Measurements from ENCODE around the gene RAB40B.

The RAB40B gene

DNA sequence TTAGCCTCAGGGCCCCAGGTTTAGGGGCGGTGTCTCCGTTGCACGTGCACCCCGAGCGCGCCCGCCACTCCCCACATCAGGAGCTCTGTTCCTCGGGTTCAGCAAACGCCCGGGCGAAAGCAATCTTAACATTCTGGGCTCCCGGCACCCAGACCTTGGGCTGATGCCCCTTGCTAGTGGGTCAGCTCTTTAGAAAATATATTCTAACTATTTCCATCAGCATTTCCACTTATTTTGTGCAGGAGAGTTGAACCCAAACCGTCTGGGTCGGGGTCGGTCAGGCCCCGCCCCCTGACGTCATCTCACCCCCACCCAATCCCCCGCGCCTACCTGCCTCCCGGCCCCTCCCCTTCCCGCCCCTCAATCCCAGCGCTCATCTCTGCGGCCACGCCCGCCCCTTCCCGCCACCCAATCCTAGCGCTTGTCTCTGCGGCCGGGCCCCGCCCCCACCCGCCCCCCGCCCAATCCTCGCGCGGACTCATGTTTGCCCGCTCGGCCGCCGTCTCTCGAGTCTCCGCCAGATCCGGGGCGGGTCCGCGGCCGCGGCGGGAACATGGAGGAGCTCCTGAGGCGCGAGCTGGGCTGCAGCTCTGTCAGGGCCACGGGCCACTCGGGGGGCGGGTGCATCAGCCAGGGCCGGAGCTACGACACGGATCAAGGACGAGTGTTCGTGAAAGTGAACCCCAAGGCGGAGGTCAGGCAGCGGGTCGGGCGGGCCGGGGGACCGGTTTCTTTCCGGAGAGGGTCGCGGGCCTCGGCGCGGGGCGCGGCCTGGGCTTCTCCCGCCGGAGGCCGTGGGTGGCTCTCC, 17.9 kb upstream of the RAB40B start, which contains the start of gene FN3KRP:
TSS of gene FN3KRP (plus strand) at position 504 of the 808 bp plus-strand sequence. CDS start at position 554, 50 bp downstream.
- peak; percentile 65 for DNase-seq (ENCODE audit: low read depth)

DNA sequence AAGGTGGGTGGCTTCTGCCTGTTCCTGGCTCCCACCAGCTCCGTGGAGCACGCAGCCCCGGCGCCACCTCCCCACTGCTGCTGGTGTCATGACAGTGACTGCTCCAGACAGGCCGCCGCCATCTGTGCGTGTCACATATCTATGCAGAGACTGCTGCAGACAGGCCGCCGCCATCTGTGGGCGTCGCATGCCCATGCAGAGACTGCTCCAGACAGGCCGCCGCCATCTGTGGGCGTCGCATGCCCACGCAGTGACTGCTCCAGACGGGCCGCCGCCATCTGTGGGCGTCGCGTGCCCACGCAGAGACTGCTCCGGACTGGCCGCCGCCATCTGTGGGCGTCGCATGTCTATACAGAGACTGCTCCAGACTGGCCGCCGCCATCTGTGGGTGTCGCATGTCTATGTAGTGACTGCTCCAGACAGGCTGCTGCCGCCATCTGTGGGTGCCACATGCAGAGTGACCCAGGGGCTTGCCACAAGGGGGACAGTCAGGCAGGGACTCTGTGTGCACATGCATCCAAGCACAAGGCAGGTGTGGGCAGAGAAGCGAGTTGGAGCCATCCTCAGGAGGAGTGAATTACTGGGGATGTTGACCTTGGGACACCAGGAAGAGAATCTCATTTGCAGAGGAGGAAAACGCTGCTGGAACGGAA, 14.7 kb upstream of the RAB40B start:
- DNase-seq (ENCODE audit: low read depth), result no peak

DNA sequence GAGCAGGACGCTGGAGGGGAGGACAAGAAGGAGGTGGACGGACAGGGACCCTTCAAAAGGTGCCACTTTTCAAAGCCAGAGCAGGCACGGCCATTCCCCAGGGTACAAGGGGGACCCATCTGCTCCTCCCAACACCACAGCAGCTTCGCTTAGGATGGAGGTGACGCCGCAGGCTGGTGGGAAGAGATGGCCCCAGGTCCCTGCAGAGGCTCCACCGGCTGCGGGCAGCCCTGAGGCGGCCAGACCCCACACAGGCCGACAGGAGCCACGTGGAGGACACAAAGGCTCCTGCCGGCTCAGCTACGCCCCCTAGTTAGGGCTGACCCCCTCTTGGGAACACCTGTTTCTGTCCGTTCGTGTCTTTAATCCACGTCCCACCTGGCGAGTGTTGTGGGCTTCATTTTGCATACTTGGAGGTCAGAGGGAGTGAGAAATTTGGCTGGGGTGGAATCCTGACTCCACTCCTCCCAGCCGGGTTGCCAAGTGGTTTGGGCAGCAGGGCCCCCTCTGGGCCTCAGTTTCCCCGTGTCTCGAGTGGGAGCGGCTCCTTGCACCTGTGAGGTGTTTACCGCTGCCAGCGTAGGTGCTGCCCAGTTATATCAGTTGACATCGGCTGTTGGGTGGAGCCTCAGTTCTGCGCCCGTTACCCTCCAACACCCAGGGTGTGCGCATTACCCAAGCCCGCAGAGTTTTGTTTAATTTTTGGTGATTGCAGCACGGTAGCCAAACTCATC, 12.2 kb upstream of the RAB40B start:
- DNase-seq (ENCODE audit: low read depth), result no peak

DNA sequence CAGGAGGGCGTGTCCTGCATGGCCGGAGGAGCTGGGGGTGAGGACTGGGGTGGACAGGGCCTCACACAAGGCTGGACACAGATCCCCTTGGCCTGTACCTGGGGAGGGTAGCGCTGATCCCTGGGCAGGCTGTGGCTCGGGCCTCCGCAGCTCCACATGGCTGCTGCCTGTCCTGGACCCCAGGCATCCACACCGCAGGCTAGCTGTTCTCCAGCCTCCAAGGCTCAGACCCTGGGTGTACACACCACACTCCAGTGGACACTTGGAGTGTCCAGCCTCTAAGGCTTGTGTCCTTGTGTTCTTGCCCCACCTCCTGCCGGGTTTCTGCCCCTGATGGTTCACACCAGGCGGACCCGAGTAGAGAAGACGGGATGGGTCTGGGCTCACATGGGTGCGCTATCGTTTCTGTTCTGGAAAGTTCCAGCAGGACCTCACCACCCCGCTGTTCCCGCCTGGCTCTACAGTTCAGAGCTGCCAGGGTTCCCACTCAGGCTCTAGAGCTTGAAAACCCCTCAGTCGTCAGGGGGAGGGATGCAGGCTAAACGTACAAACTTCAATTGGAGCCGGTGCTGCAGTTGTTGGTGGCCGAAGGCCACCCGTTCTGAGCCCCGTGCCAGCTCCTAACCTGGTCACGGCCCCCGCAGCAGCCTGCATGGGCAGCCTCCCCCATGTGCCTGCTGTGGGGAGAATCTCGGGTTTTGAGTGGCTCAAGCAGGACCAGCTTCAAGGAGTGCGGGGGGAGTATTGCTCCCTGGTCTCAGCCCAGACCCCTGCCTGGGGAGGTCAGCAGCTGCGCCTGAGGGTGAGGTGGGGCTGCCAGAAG, 11.4 kb upstream of the RAB40B start:
- DNase-seq (ENCODE audit: low read depth), result no peak

DNA sequence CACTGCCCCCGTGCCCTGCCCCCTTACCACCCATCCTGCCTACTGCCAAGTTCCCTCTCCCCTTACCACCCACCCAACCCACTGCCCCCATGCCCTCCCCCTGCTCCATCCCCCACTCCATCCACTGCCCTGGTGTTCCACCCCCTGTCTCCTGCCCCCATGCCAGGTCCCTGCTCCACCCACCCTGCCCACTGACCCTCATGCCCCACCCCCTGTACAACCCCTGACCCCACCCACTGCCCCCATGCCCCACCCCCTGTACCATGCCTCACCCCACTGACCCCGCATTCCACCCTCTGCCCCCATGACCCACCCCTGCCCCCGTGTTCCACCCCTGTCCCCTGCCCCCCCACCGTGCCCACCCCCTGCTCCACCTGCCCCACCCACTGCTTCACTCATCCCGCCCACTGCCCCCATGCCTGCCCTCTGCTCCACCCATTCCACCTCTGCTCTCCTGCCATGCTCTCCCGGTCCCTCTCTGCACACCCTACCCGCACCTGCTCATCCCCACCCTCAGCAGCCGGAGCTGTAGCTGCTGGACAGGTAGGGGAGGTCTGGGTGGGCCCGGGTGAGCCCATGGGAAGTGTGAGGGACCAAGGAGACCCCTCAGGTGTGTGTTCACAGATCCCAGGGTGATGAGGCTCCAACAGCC, 10.7 kb upstream of the RAB40B start:
- DNase-seq (ENCODE audit: low read depth), result no peak

DNA sequence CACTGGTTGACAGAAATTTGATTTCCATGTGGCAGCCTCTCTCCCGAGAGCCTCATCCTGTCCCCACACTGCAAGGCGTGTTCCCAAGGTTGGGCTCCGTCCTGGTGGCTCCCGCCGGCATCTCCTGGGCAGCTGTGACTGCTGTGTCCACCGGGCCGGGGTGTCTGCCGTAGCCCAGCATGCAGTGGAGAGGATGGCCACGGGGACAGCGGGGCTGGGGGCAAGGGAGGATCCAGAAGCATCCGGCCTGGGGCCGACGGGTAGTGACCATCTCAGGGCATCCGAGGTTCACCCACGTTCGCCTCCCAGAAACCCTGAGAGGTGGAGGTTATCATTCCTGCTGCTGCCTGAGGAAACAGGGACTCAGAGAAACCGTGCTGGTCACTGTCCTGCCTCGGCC, 7.3 kb upstream of the RAB40B start:
- no peak for DNase-seq (ENCODE audit: low read depth)

DNA sequence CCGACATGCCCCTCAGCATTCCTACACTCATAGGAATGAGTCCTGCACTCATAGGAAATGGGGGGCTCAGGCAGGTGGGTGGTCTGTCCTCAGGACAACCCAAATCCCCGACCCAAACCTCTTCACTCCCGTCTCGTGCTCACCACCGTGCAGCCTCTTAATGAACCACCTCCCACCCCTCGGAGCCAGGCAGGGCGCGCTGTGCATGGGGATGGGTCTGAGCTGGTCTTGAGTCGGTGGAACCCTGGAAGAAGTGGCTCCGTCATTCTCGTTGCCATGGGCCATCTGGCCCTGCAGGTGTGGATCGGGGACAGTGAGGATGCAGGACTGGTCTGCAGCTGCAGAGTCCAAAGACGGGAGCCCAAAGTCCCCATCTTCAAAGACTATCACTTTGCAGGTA, 6.4 kb upstream of the RAB40B start:
- DNase-seq (ENCODE audit: low read depth), result no peak

DNA sequence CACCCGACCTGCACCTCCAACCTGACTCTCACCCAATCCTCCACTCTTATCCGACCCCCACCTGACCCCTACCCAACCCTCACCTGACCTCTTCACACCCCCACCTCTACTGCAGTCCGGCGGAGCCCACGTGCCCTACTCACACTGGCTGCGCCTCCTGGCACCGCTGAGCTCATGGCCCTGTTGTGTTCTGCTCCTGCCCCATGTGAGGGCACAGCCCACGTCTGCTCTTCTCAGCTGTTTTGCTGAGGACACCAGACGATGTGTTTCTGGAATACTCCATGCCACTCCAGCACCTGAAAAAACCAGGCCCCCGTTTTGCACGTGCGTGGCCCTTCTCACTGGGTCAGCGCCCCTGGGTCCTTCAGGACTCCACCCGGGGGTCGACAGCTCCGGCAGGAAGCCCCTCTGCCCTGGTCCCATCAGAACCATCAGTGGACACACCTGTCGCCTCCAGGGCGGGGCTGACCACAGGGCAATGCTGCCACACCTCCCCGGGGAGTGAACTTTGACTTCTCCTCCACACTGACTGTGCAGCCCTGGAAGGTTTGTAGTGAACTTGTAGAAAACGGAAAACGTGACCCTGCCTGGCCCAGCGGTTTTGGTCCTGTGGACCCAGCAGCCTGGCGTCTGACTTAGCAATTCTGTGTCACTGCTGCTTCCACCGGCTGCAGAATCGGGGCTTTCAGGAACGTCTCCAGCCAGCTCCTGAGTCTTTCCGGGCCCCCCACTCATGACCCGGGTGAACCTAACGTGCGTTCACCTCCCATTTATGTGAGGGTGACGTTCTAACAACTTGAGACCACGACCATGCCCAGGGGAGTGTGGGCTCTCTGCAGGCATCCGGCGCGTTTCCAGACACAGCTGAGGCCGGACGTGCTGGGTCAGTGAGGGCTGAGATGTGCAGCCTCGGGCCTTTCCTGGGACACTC, 5.7 kb upstream of the RAB40B start:
- no peak for DNase-seq (ENCODE audit: low read depth)

DNA sequence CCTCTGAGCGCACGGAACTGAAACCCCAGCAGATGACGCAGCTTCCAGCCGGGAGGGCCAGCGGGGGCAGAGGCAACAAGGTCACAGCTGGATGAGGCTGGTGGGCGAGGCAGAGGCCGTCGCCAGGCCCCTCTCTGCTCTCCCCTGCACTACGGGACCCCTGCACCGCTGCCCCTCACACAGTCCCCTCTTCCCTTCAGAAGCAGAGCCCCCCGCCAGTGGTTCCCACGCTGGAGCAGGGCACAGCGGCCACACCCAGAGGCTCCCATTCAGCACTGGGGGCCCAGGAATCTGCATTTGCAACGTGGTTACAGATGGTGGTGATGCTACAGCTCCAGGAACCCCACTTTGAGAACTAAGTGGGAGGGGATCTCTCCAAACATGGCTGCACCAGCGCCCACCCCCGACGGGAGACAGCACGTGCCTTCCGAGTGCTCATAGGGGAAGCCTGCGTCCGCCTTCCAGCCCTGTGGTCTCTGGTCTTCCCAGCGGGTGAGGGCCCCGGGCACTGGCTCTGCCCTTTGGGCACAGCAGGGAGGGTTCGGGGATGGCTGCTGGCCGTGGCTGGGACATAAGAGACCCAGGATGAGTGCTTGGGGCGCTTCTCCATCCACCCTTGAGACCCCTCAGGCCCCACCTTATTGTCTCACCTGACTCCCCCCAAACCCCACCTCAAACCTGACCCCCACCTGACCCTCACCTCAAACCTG, 4.7 kb upstream of the RAB40B start:
- DNase-seq (ENCODE audit: low read depth), result no peak

DNA sequence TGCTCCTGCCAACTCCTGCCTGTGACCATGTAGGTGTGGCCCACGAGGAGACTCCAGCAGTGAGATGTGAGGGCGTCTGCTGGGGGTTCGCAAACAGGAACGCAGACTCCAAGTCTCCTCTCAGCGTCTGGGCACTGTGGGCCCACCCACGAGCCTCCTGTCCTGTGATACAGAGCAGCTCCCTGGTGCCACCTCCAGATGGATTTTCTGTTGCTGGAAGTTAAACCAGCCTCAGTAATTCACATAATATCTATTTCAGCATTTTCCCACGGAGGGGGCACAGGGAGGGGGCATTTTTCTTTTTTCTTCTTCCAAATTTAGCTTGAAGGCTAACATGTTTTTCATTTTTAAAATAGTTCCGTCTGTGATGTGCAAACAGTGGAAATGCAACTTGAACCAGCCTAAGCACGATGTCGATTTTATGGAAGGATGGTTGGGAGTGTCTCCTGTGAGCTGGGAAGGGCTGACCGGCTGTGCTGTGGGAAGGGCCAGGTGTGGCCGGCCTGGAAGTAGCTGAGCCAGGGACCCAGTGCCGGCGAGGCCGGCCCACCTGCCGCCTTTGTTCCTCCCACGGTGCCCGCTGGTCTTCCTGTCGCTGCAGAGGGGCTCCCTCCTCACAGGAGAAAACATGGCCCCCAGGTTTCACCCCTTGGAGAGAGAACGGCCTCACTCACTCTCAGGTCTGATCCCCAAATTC, 3.9 kb upstream of the RAB40B start:
- no peak for DNase-seq (ENCODE audit: low read depth)

DNA sequence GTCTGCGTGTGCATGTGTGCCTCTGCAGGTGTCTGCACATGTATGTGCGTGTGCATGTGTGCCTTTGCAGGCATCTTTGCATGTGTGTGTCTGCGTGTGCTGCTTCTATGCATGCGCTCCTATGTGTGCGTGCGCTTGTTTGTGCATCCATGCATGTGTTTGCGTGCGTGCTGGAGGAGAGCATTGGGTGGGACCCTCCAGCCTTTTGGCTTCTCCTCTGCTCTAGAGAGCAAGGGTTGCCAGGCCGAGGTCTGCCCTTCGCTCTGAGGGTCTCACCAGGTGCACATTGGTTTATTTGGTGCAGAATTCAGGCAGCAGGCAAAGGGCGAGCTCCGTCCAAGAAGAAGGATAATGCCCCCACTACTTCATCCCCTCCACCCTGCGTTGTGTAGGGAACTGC, 1.1 kb upstream of the RAB40B start:
- no peak for DNase-seq (ENCODE audit: low read depth)

DNA sequence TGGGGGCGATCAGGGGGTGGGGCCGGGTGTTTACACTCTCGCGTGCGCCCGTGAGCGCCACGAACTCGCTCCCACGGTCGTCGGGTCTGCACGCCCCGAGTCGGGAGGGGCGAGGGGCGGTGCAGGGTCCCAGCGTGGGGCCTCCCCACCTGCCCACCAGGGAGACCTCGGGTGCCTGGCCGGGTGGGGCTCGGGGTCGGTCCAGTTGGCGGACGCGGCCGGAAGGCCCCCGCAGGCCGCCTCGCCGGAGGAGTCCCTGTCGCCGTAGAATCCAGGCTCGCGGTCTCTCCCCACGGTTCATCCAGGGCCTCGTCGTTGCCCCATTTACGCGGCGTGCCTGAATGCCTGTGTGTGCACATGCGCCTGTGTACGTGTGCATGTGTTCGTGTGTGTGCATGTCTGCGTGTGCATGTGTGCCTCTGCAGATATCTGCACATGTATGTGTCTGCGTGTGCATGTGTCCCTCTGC, 510 bp upstream of the RAB40B start:
- no peak for DNase-seq (ENCODE audit: low read depth)

DNA sequence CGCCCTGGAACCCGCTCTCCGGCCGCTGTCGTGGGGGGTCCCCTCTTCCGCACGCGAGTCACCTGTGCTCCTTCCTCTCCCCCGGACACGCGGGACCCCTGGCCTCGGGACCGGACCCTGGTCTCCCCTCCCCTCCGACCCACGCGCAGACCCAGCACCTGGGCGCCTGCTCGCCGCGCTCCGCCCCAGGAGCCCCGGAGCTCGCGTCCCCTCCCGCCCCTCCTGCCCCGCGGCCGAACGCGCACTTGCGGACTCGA, 762 bp downstream of the RAB40B start:
- no peak for DNase-seq (ENCODE audit: low read depth)

DNA sequence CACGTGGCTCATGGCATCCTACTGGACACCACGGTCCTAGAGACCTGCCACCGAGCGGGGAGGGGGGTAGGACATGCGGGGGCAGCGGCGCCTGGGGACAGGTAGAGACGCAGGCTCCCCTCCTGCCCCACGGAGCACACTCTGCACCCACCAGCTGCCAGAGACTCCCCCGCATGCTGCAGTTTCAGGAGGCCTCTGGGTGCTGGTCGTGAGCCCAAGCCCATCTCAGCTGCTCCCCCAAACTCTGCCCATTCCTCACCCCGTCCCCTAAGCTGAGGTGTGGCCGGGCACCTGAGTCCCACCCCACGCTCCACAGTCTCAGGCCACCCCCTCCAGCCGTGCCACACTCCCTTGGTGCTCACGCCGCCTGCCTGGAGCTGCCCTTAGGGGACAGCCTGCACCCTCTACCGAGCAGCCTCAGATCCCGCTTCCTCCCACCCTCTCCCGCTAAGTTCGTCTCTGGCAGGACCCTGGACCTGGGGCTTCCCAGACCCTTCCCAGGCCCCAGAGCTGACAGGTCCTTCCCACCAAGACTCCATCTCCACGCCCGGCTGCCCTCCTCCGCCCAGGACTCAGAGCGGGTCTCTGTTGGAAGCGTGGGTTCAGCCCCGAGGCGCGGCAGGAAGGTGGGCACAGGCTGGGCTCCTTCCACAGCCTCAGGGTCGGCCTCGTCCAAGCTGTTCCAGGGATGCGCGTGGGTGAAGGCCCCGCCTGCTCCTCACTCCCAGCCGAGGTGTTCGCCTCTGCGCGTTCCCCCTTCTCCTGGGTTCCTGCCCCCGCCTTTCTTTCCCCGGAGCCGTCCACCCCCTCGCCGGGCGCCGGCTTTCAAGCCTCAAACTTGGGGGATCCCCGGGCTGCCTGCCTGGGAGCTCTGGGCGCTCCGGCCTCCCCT, 1.3 kb downstream of the RAB40B start:
- no peak for DNase-seq (ENCODE audit: low read depth)

DNA sequence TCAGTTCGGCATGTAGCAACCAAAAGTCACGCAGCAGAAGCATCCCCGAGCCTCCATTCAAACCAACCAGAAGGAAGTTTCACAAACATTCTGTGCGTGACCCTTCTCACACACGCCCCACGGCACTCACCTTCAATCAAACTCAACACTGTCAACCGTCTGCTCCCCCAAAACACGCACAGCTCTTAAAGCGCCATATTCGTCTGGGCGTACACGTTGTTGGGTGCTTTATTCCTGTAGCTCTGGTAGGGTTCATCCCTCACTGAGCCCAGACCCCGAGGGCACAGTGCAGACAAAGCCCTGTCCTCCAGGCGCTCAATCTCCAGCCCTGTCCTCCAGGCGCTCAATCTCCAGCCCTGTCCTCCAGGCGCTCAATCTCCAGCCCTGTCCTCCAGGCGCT, 2.2 kb downstream of the RAB40B start:
- no peak for DNase-seq (ENCODE audit: low read depth)

DNA sequence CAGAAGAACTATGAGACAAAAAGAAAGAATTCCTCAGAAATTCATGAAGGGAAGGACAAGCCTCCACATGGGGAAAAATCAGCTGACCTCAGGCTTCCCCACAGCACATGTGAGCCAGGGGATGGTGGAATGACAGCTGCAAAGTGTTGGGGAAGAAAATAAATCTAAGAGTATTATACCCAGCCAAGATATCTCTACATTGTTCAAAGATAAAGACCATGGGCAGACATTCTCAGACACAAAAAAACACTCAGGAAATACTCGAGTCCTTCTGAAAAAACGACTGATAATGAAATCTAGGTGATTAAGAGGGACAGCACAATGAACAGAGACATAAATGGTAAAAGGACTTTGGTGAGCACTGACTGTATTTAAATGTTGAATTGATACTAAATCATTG, 3.9 kb downstream of the RAB40B start:
- DNase-seq (ENCODE audit: low read depth), result no peak

DNA sequence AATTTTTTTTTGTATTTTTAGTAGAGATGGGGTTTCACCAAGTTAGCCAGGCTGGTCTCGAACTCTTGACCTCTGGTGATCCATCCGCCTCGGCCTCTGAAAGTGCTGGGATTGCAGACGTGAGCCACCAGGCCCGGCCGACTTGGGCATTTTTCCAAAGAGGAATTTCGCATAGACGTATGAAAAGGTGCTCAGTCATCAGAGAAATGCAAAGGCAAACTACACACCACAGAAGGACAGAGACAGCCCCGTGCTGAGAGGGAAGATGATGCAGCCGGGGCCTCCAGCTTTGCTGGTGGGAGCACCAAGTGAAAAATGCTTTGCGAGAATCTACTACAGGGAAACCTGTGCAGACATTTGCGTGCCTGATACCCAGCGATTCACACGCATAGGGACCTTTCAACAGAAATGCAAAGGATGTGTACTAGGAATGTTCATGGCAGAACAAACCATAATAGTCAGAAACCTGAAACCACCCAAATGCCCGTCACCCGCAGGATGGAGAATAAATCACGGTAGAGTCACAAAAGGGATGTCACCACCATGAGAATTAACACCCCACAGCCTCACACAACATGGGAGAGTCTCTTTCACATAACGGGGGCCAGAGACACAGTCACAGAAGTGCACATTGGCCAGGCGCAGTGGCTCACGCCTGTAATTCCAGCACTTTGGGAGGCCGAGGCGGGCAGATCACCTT, 5.2 kb downstream of the RAB40B start:
- DNase-seq (ENCODE audit: low read depth), result no peak

DNA sequence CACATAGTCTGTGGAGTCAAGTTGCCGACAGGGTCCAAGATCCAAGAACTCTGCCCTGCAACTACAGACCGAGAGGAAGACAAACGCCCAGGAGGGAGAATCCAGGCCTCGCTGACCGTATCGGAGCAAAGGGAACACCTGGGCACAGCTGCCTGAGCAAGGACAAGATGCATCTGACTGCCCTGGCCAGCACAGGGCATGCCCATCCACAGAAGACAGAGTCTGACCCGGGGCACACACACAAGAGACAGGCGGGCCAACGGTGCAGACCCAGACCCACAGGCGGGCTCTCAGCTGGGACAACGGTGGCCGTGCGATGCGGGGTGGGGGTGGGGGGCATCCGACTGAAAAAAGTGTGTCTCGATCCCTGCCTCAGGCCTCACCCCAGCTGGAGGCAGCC, 6.2 kb downstream of the RAB40B start:
- DNase-seq (ENCODE audit: low read depth), result no peak
